Psoas muscle (tissue), 8 donors: ENCODE measurements around the gene MARF1. TPM values are rescaled to one million over a fixed set of nuclear protein-coding genes. Genes with fewer than 3 reads are reported as not detected.

Experiments
- ATAC-seq, 4 donors: fragments of 200-7000 bp; cut with Tn5 transposase; one replicate each; pipeline ENCODE4 v1.9.1; 2020; ENCODE audit warnings: moderate library complexity in 3 of 4, mild to moderate bottlenecking in 2 of 4
- DNase-seq, 2 donors: peaks; one replicate each; pipeline ENCODE4 v3.0.0-alpha.2; 2020
- H3K27ac ChIP-seq: fragments of 200-600 bp; one replicate; pipeline ENCODE4 v1.8.0; 2022
- H3K27me3 ChIP-seq, 3 donors: fragments of 200-600 bp in 1 of 3; one replicate each; pipeline versions ENCODE4 v1.6.1 to v1.8.0; 2013 to 2022; ENCODE audit warnings: low read length in 2 of 3, mild to moderate bottlenecking in 2 of 3, moderate library complexity in 1 of 3; ENCODE audit not compliant: insufficient read depth in 3 of 3
- H3K36me3 ChIP-seq, 2 donors: fragments of 200-600 bp in 1 of 2; one replicate each; pipeline versions ENCODE4 v1.6.1 to v1.8.0; 2013 to 2022; ENCODE audit warnings: low read depth in 1 of 2, mild to moderate bottlenecking in 1 of 2, moderate library complexity in 1 of 2; ENCODE audit not compliant: insufficient read depth in 1 of 2
- H3K4me1 ChIP-seq: fragments of 200-600 bp; one replicate; pipeline ENCODE4 v1.8.0; 2022
- H3K4me3 ChIP-seq: fragments of 200-600 bp; one replicate; pipeline ENCODE4 v1.8.0; 2022; ENCODE audit warnings: mild to moderate bottlenecking
- H3K9me3 ChIP-seq: fragments of 200-600 bp; one replicate; pipeline ENCODE4 v1.8.0; 2022
- CTCF ChIP-seq: fragments of 200-600 bp; IDR thresholded peaks from one replicate; pipeline ENCODE4 v1.8.0; 2022; ENCODE audit warnings: antibody characterized with exemption
- WGBS, 3 donors: extraction: QIAGEN DNeasy Blood & Tissue Kit; methylation state at CpG; one replicate each; pipeline versions ENCODE4 v1.1.6 to v1.1.7; 2013; 5-methylcytosine and 5-hydroxymethylcytosine counted together
- intact Hi-C, 2 donors: fragments of 100-400 bp; cut with DNase I; formaldehyde crosslinking; loops; one replicate each; pipeline versions ENCODE4 v1.11.0 to v1.14.2; 2022
- polyA plus RNA-seq, 3 donors: library from polyadenylated mRNA; stranded (reverse); fragments of 200-250 nt; gene quantifications; one replicate each; pipeline ENCODE4 v1.2.3, GENCODE V29; 2013
- total RNA-seq, 4 donors: library from RNA; stranded (reverse); fragmentation: NEBNext Ultra II Directional in 2 of 4; extraction: Animal tissue kit (Norgen Biotek cat#: 25700) in 2 of 4; gene quantifications; one replicate each; pipeline versions ENCODE4 v1.2.1 to v1.2.4, GENCODE V29; 2021 to 2023
- donor health status: healthy with polysubstance abuse.
- donor health status: DM: no; HTN: no; CAD: no; lungs with moderate emphysema.
- donor health status: Bipolar disorder and iron deficiency.
- donor health status: healthy.
- donor health status: DM: yes; HTN: yes; CAD: no.
- donor health status: DM: no; HTN: no; CAD: no.
- donor health status: DM: no; HTN: no; CAD: no.
- donor health status: DM: yes; HTN: yes; CAD: no.

The MARF1 gene
- total and polyA plus RNA-seq, 7 donors, result 13.4 to 91.5 (median 41.7) TPM

GRCh38 chr16:15545544-15545943, 97.4 kb downstream of the MARF1 start:
- intact Hi-C loops, result loop anchor here in 1 of 2 donors (5.0 kb wide), 1 partner anchor 58 kb away; no protein-coding TSS in a partner anchor
- no peaks in the 10 kb centered on the region for H3K4me1 ChIP-seq
- H3K9me3 ChIP-seq, result no peaks in the 10 kb centered on the region
- TF ChIP-seq CTCF, result no peak
- H3K36me3 ChIP-seq, result no peaks in the 10 kb centered on the region
- DNase-seq (no peak), ATAC-seq (no peak)
- 98 to 100% (median 100%) methylated on average over 2 of the region's 2 CpGs for WGBS, 3 donors
- H3K4me3 ChIP-seq, result no peak overlapping the region
- H3K27ac ChIP-seq, result no peak overlapping the region
- H3K27me3 ChIP-seq, result no peaks in the 10 kb centered on the region

- no peak for TF ChIP-seq CTCF
- intact Hi-C loops, result no loop called here
- Histone ChIP-seq H3K36me3 (no peaks in the 10 kb centered on the region), H3K9me3 (no peaks in the 10 kb centered on the region), H3K4me3 (no peak overlapping the region), H3K27me3 (no peaks in the 10 kb centered on the region), H3K27ac (no peak overlapping the region), H3K4me1 (no peaks in the 10 kb centered on the region)
- WGBS, 3 donors, result 81 to 91% (median 86%) methylated on average over 5 of the region's 5 CpGs
- ATAC-seq (no peak), DNase-seq (no peak)
These were observed 98.5 kb downstream of the MARF1 start for GRCh38 chr16:15544405-15544804.

Other genes with a start within 250 kb of the MARF1 start
- 10 to 100 TPM in 2 of 4 donors, 1 to 10 TPM in 2; 5.6 to 30.3 (median 16.1) TPM for gene MPV17L, start 247.4 kb downstream of the MARF1 start, total RNA-seq
- 1 to 10 TPM; 5.6 to 9.2 (median 6.3) TPM for gene MPV17L, start 247.4 kb downstream of the MARF1 start, polyA plus RNA-seq
- 100 to 1,000 TPM in 2 of 4 donors, 10 to 100 TPM in 2; 31.3 to 133 (median 84.6) TPM for gene BMERB1, start 208.6 kb downstream of the MARF1 start, total RNA-seq
- gene BMERB1, start 208.6 kb downstream of the MARF1 start, polyA plus RNA-seq, result 10 to 100 TPM; 26.6 to 83.8 (median 38.3) TPM
- gene NDE1, start 7.1 kb upstream of the MARF1 start, total RNA-seq, result 10 to 100 TPM in 3 of 4 donors, 1 to 10 TPM in 1; 7.9 to 17.0 (median 11.5) TPM
- 10 to 100 TPM in 1 of 3 donors, 1 to 10 TPM in 2; 6.6 to 14.6 (median 7.3) TPM for gene NDE1, start 7.1 kb upstream of the MARF1 start, polyA plus RNA-seq
- 10 to 100 TPM in 3 of 4 donors, 1 to 10 TPM in 1; 8.4 to 26.4 (median 15.2) TPM for gene MYH11, start 213.9 kb upstream of the MARF1 start, total RNA-seq
- gene MYH11, start 213.9 kb upstream of the MARF1 start, polyA plus RNA-seq, result 10 to 100 TPM in 1 of 3 donors, 1 to 10 TPM in 2; 6.1 to 15.0 (median 8.0) TPM
- 10 to 100 TPM; 38.1 to 67.1 (median 56.0) TPM for gene CEP20, start 245.4 kb upstream of the MARF1 start, total RNA-seq
- gene CEP20, start 245.4 kb upstream of the MARF1 start, polyA plus RNA-seq, result 10 to 100 TPM; 33.0 to 98.9 (median 33.5) TPM